Measurements from ENCODE around the gene RFTN1.

Gene RFTN1

GRCh38 chr3:16303037-16303575 is 210.4 kb downstream of the RFTN1 start:
- no peak for DNase-seq (ENCODE audit: low spot score)

GRCh38 chr3:16302082-16302631 is 211.3 kb downstream of the RFTN1 start:
- no peak for DNase-seq (ENCODE audit: low spot score)

DNA sequence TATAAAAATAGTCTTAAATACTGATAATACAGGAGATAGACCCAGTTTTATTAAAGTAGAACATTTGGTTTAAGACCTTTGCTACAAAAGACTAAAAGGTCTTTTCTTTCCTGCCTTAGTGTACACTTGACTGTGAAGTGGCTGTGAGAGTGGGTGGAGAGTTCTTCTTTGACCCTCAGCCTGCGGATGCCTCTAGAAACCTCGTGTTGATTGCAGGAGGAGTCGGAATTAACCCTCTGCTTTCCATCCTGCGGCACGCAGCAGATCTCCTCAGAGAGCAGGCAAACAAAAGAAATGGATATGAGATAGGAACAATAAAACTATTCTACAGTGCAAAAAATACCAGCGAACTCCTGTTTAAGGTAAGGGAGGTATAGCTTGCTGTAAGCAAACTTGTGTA is 212.0 kb downstream of the RFTN1 start:
- no peak for DNase-seq (ENCODE audit: low spot score)

GRCh38 chr3:16300881-16301359 is 212.6 kb downstream of the RFTN1 start:
- DNase-seq (ENCODE audit: low spot score): no peak

- no peak for DNase-seq (ENCODE audit: low spot score)
Measured at GRCh38 chr3:16300307-16300706, 213.2 kb downstream of the RFTN1 start.

DNA sequence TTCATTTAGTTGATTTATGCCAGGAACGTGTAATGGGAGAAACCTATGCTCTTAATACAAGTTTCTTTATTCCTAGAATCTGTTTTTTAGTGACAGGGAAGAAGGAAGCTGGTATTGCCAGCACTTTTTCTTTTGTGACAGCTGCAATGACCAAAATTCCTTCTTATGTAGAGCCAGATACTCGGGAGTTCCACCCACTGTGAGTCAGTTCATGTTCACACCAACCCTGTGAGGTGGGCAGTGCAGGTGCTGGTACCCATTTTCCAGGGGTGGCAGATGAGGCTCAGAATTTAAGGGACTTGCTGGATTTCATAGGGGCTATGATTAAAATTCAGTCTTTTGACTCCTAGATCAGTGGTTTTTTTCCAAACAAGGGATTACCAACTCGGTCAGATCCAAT is 213.8 kb downstream of the RFTN1 start:
- no peak for DNase-seq (ENCODE audit: low spot score)

DNA sequence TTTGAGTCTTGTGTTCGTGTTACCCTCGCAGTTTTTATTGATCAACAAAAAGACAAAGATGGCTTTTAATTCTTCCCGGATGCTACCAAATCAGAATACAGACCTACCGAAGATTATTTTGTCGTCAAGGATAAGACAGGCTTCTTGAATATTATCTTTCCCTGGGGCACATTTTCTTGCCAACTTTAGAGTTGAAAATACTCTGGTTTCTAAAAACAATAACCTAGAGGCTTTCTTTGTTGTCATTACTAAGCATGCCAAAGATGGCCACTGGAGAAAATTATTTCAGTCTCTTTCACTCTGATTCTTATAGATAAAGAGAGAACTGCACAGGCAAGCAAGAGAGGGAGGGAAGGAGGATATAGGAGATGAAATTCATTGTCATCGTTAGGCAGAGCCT is 214.6 kb downstream of the RFTN1 start:
- DNase-seq (ENCODE audit: low spot score): no peak

GRCh38 chr3:16297997-16298885 is 215.3 kb downstream of the RFTN1 start:
- no peak for DNase-seq (ENCODE audit: low spot score)

- no peak for DNase-seq (ENCODE audit: low spot score)
Measured at GRCh38 chr3:16295298-16295890, 218.1 kb downstream of the RFTN1 start.

DNA sequence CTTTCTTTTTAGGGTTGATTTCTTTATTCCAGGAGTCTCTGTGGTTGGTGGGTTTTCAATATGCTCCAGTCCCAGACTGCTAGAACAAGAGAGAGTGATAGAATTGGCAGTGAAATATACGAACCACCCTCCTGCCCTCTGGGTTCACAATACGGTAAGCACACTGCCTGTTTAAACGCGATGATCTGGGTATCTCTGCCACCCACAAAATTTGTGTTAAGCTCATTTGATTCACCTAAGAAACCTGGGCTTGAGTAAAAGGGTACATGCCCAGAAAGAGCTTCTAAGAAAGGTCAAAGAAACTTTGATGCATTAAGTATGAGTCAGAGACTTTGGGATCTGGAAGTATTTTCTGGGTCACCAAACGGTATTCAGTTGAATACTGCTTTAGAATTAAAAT is 218.7 kb downstream of the RFTN1 start:
- no peak for DNase-seq (ENCODE audit: low spot score)

DNA sequence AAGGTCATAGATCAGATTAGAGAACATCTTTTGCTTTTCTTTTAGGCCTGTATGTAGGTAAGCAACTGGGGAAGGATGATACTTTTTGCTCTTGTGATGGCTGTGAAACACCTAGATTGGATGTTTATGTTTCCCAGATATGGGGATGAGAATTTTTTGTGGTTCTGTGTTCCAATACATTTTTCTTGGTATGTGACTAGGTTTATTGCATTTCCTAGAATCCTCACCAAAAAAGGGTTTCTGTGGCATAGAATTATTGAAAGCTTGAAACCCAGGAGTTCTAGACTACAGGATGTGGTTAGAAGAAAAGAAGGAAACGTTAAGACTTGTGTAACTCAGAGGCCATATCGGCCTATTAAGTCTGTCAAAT is 222.7 kb downstream of the RFTN1 start:
- DNase-seq (ENCODE audit: low spot score): no peak

DNA sequence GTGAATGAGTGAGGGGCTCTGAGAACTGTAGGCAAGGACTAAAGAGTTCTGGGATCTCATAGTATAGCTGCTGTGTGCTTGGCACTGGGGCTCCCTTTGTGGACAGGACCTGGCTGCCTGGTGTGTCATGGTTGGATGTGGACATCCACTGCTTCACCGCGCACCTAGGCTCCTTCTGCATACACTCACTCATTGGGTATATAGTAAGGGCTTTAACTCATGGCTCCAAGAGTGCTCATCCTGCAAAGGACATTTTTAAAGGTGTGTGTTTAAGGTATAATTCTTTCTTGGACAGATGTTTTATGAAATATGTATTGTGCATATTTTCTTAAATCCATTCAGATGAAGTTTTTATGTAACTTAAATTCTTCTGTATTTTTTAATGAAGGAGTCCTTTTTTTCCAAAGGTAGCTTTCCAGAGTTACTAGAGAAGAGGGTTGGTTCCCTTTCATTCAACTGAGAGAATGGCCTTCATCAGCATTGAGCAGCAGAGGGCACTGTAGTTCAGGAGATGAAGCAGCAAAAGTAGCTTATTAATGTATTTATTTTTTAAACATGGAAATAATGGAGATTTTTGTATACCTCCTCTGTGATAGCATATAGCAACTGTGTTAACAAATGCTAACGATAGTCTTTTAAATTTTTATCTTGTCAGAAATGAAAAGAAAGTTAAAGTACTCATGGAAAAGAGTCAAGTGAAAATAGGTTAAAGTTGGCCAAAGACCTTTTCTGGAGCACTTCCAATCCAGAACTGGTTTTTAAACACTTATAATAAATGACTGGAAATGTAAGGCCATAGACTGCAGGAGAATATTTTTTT is 223.3 kb downstream of the RFTN1 start:
- no peak for DNase-seq (ENCODE audit: low spot score)

GRCh38 chr3:16289144-16289889 is 224.2 kb downstream of the RFTN1 start:
- DNase-seq (ENCODE audit: low spot score): no peak

- no peak for DNase-seq (ENCODE audit: low spot score)
Measured at GRCh38 chr3:16288664-16289063, 224.8 kb downstream of the RFTN1 start.

- no peak for DNase-seq (ENCODE audit: low spot score)
Measured at GRCh38 chr3:16286751-16287543, 226.6 kb downstream of the RFTN1 start.

DNA sequence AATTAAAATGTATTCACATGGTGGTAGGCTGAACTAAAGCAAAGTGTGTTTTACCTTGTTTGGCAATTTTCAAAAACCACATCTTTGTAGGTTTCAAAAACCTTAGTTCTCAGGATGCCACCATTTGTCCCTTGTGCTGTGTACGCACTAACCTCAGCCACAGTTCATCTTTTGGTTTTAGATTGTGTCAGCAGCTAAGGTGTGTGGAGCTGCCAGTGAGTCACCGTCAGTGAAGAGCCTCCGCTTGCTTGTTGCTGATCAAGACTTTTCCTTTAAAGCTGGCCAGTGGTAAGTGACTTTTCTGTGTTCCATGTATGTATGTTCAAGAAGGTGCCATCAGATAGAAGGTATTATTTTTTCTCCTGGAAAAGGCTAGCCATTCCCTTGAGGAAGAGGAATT is 227.3 kb downstream of the RFTN1 start:
- no peak for DNase-seq (ENCODE audit: low spot score)

- DNase-seq (ENCODE audit: low spot score): no peak
Measured at GRCh38 chr3:16284633-16285032, 228.9 kb downstream of the RFTN1 start.

GRCh38 chr3:16280671-16281070 is 232.8 kb downstream of the RFTN1 start:
- no peak for DNase-seq (ENCODE audit: low spot score)

- DNase-seq (ENCODE audit: low spot score): no peak
Measured at GRCh38 chr3:16279010-16279801, 234.3 kb downstream of the RFTN1 start.

- no peak for DNase-seq (ENCODE audit: low spot score)
Measured at GRCh38 chr3:16277471-16277870, 236.0 kb downstream of the RFTN1 start.
